Neuronal stem cell (in vitro differentiated cells): ENCODE results near the gene RALB.

Experiments
- DNase-seq: peaks from one replicate; pipeline ENCODE4 v3.0.0-alpha.2; 2013; ENCODE audit warnings: low spot score
- H2AFZ ChIP-seq: one replicate; pipeline ENCODE4 v1.6.1; 2013; ENCODE audit warnings: mild to moderate bottlenecking, low read length, inconsistent platforms
- H2AK5ac ChIP-seq: 2 replicates; pipeline ENCODE4 v1.6.1; 2013; ENCODE audit warnings: low read depth, mild to moderate bottlenecking, inconsistent platforms, low read length, moderate library complexity, mixed read lengths
- H2BK120ac ChIP-seq: 2 replicates; pipeline ENCODE4 v1.6.1; 2013; ENCODE audit warnings: low read depth, mild to moderate bottlenecking, inconsistent platforms, low read length, moderate library complexity, mixed read lengths
- H2BK12ac ChIP-seq: one replicate; pipeline ENCODE4 v1.6.1; 2013; ENCODE audit warnings: low read length, inconsistent platforms
- H2BK15ac ChIP-seq: 2 replicates; pipeline ENCODE4 v1.6.1; 2013; ENCODE audit warnings: mild to moderate bottlenecking, low read length, inconsistent platforms, mixed read lengths
- H2BK5ac ChIP-seq: one replicate; pipeline ENCODE4 v1.6.1; 2013; ENCODE audit warnings: inconsistent platforms, mild to moderate bottlenecking, low read length, moderate library complexity
- H3K14ac ChIP-seq: one replicate; pipeline ENCODE4 v1.6.1; 2013; ENCODE audit warnings: low read length, inconsistent platforms
- H3K18ac ChIP-seq: 2 replicates; pipeline ENCODE4 v1.6.1; 2013; ENCODE audit warnings: low read length, inconsistent platforms
- H3K23ac ChIP-seq: 2 replicates; pipeline ENCODE4 v1.6.1; 2013; ENCODE audit warnings: low read depth, mild to moderate bottlenecking, mixed read lengths, low read length, inconsistent platforms; ENCODE audit not compliant: poor library complexity
- H3K27ac ChIP-seq: replicated peaks from 3 replicates; pipeline ENCODE4 v1.5.1; 2013; ENCODE audit warnings: low read length, inconsistent platforms
- H3K27me3 ChIP-seq, 3 experiments: 2 replicates each; pipeline ENCODE4 v1.6.1; 2013; ENCODE audit warnings: low read length in 3 of 3, mild to moderate bottlenecking in 2 of 3, inconsistent platforms in 1 of 3, low read depth in 1 of 3, mixed read lengths in 1 of 3, moderate library complexity in 1 of 3; ENCODE audit not compliant: control insufficient read depth in 3 of 3, insufficient read depth in 3 of 3
- H3K36me3 ChIP-seq, 2 donors: replicated peaks in 1 of 2; 2 replicates each; pipeline ENCODE4 v1.6.1; 2013; ENCODE audit warnings: low read length in 2 of 2; ENCODE audit not compliant: control insufficient read depth in 2 of 2, insufficient read depth in 2 of 2
- H3K4ac ChIP-seq: 2 replicates; pipeline ENCODE4 v1.6.1; 2013; ENCODE audit warnings: inconsistent platforms, mild to moderate bottlenecking, low read length, moderate library complexity
- H3K4me1 ChIP-seq, 2 donors: 1 replicate in 1 of 2; 2 replicates in 1 of 2; pipeline ENCODE4 v1.6.1; 2013; ENCODE audit warnings: low read length in 2 of 2, low read depth in 1 of 2; ENCODE audit not compliant: control insufficient read depth in 2 of 2, insufficient read depth in 1 of 2
- H3K4me2 ChIP-seq: one replicate; pipeline ENCODE4 v1.6.1; 2013; ENCODE audit warnings: mild to moderate bottlenecking, low read length, inconsistent platforms; ENCODE audit not compliant: insufficient read depth, poor library complexity, severe bottlenecking
- H3K4me3 ChIP-seq, 2 donors: 2 replicates each; pipeline ENCODE4 v1.5.1; 2013; ENCODE audit warnings: low read length in 2 of 2, mild to moderate bottlenecking in 2 of 2, inconsistent platforms in 1 of 2, moderate library complexity in 1 of 2
- H3K79me1 ChIP-seq: one replicate; pipeline ENCODE4 v1.6.1; 2013; ENCODE audit warnings: low read depth, mild to moderate bottlenecking, inconsistent platforms, low read length, moderate library complexity
- H3K9ac ChIP-seq: one replicate; pipeline ENCODE4 v1.6.1; 2013; ENCODE audit warnings: mild to moderate bottlenecking, low read depth, low read length, inconsistent platforms; ENCODE audit not compliant: poor library complexity
- H3K9me3 ChIP-seq, 2 donors: replicated peaks in 1 of 2; 2 replicates each; pipeline versions ENCODE3 to v1.6.1; 2013; ENCODE audit warnings: low read length in 2 of 2, mild to moderate bottlenecking in 2 of 2, inconsistent platforms in 1 of 2, low read depth in 1 of 2, mixed read lengths in 1 of 2, moderate library complexity in 1 of 2; ENCODE audit not compliant: control insufficient read depth in 2 of 2, insufficient read depth in 1 of 2
- H4K8ac ChIP-seq: one replicate; pipeline ENCODE4 v1.6.1; 2013; ENCODE audit warnings: low read depth, mild to moderate bottlenecking, inconsistent platforms, low read length, moderate library complexity
- H4K91ac ChIP-seq: one replicate; pipeline ENCODE4 v1.6.1; 2013; ENCODE audit warnings: low read length, low read depth, mild to moderate bottlenecking, inconsistent platforms; ENCODE audit not compliant: poor library complexity
- WGBS, 2 donors: extraction: QIAGEN DNeasy Blood & Tissue Kit; methylation state at CpG; one replicate each; pipeline ENCODE4 v1.1.7; 2013; ENCODE audit warnings: missing lambda C conversion rate in 2 of 2, mixed read lengths in 1 of 2; ENCODE audit not compliant: insufficient read length in 2 of 2, insufficient replicate concordance in 1 of 2; ENCODE audit errors: extremely low coverage in 2 of 2; 5-methylcytosine and 5-hydroxymethylcytosine counted together

RALB gene

GRCh38 chr2:120305937-120306490 lies 53.4 kb downstream of the RALB start:
- no peak overlapping the region for H3K23ac ChIP-seq
- no peak overlapping the region for H3K27ac ChIP-seq
- DNase-seq, result no peak
- no CpG with 5 or more reads among the region's 5 CpGs for WGBS, 2 donors
- no peak overlapping the region for H3K9ac ChIP-seq
- H3K4me1 ChIP-seq, result peaks cover 0 to 1% of the 10 kb centered on the region in 2 donors
- H2BK120ac ChIP-seq, result no peak overlapping the region
- H3K4ac ChIP-seq, result no peak overlapping the region
- no peak overlapping the region for H2AK5ac ChIP-seq
- no peak overlapping the region for H3K4me2 ChIP-seq
- no peak overlapping the region for H4K8ac ChIP-seq
- no peak overlapping the region for H2BK12ac ChIP-seq
- H2BK5ac ChIP-seq, result no peak overlapping the region
- H3K4me3 ChIP-seq, result no peak overlapping the region
- H3K36me3 ChIP-seq, result no peaks in the 10 kb centered on the region
- H2AFZ ChIP-seq, result no peak overlapping the region
- no peak overlapping the region for H2BK15ac ChIP-seq
- H4K91ac ChIP-seq, result no peak overlapping the region
- peaks cover 2% of the 10 kb centered on the region for H3K79me1 ChIP-seq
- H3K14ac ChIP-seq, result no peak overlapping the region
- H3K27me3 ChIP-seq, result peaks cover 0 to 2% (median 0%) of the 10 kb centered on the region in 3 experiments
- peaks cover 0 to 2% of the 10 kb centered on the region in 2 donors for H3K9me3 ChIP-seq
- H3K18ac ChIP-seq, result no peak overlapping the region

DNA sequence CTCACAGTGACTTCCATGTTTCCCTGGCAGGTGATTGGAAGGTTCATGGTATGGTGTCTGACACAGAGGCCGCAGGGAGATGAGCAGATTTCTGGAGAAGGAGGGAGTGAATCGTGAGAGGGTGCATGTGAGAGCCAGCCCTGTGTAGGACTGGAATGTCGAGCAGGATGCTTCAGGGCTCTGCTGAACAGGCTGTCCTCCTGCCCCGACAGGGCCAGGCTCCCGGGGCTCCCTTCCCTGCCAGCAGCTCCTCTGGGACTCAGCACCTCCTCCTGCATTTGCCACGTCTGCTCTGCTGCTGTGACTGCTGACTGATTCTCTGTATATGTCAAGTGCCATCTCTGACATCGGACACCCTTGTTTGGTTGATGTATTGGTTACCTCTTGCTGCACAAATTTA lies 54.8 kb downstream of the RALB start:
- Histone ChIP-seq H3K4me1 (peaks cover 0 to 1% of the 10 kb centered on the region in 2 donors), H2BK5ac (no peak overlapping the region), H3K27ac (no peak overlapping the region), H3K4me3 (peak overlapping the region in 1 of 2 donors; percentile 51), H3K4me2 (no peak overlapping the region), H4K8ac (no peak overlapping the region), H3K27me3 (peaks cover 0 to 2% (median 0%) of the 10 kb centered on the region in 3 experiments), H3K79me1 (peaks cover 2% of the 10 kb centered on the region), H3K9me3 (peaks cover 0 to 2% of the 10 kb centered on the region in 2 donors), H2AK5ac (no peak overlapping the region), H3K36me3 (no peaks in the 10 kb centered on the region), H2BK120ac (no peak overlapping the region), H3K9ac (no peak overlapping the region), H2AFZ (no peak overlapping the region), H3K23ac (no peak overlapping the region), H4K91ac (no peak overlapping the region), H3K18ac (no peak overlapping the region), H3K14ac (peak overlapping the region; percentile 21), H2BK15ac (no peak overlapping the region), H2BK12ac (no peak overlapping the region), H3K4ac (no peak overlapping the region)
- DNase-seq, result no peak
- no CpG with 5 or more reads among the region's 7 CpGs for WGBS, 2 donors

GRCh38 chr2:120308038-120308910 lies 55.6 kb downstream of the RALB start:
- no peak overlapping the region for H3K23ac ChIP-seq

DNA sequence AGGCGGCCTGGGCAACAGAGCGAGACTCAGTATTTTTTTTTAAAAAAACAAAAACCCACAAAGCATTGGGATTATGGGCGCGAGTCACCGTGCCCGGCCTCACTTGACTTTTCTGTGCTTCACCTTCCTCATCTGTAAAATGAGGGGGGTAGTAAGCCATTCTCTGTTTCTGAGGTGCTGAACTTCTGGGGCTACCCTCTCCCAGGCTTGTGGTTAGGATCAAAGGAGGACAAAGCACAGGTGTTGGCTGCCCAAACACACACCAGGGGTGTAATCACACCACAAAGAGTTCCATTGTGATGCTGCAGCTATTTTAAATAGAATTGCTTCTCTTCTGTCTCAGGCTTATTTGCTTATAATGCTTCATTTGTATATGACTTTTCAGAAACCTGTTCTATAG lies 57.5 kb downstream of the RALB start:
- Histone ChIP-seq H3K4me1 (peaks cover 2 to 4% of the 10 kb centered on the region in 2 donors), H3K79me1 (peaks cover 2% of the 10 kb centered on the region), H3K23ac (no peak overlapping the region), H3K4me3 (no peak overlapping the region), H3K4ac (no peak overlapping the region), H2AFZ (no peak overlapping the region), H3K27ac (no peak overlapping the region), H3K4me2 (no peak overlapping the region), H3K36me3 (no peaks in the 10 kb centered on the region), H3K9ac (no peak overlapping the region), H3K18ac (no peak overlapping the region), H2BK5ac (no peak overlapping the region), H2BK12ac (no peak overlapping the region), H2AK5ac (no peak overlapping the region), H2BK120ac (no peak overlapping the region), H4K8ac (no peak overlapping the region), H4K91ac (no peak overlapping the region), H3K14ac (no peak overlapping the region), H3K9me3 (peaks cover 0 to 2% of the 10 kb centered on the region in 2 donors), H3K27me3 (peaks cover 0 to 19% (median 13%) of the 10 kb centered on the region in 3 experiments), H2BK15ac (no peak overlapping the region)
- DNase-seq, result no peak
- WGBS, 2 donors, result no CpG with 5 or more reads among the region's 6 CpGs

More at GRCh38 chr2:120308038-120308910, 55.6 kb downstream of the RALB start:
- Histone ChIP-seq H3K4me1 (peaks cover 2 to 4% of the 10 kb centered on the region in 2 donors), H3K27me3 (peaks cover 0 to 3% (median under 1%) of the 10 kb centered on the region in 3 experiments), H3K4me2 (no peak overlapping the region), H3K79me1 (peaks cover 2% of the 10 kb centered on the region), H3K27ac (no peak overlapping the region), H3K36me3 (no peaks in the 10 kb centered on the region), H3K18ac (peak overlapping the region; percentile 72), H4K91ac (no peak overlapping the region), H3K9me3 (peaks cover 0 to 2% of the 10 kb centered on the region in 2 donors), H3K4ac (no peak overlapping the region), H2BK120ac (no peak overlapping the region), H2BK5ac (no peak overlapping the region), H2BK12ac (no peak overlapping the region), H2AFZ (no peak overlapping the region), H3K14ac (no peak overlapping the region), H4K8ac (no peak overlapping the region), H2BK15ac (no peak overlapping the region), H3K4me3 (no peak overlapping the region), H3K9ac (no peak overlapping the region), H2AK5ac (no peak overlapping the region)
- no peak for DNase-seq
- WGBS, 2 donors, result no CpG with 5 or more reads among the region's 16 CpGs
